ENCODE results near the gene TMPRSS2. TPM values are rescaled to one million over a fixed set of nuclear protein-coding genes. Genes with fewer than 3 reads are reported as not detected.

The TMPRSS2 gene
- total RNA-seq, 4 donors from 2014 or later: 12.2 to 50.5 (median 29.2) TPM

GRCh38 chr21:41520560-41521442 lies 12.8 kb upstream of the TMPRSS2 start:
- no peak for DNase-seq
- Histone ChIP-seq H3K9me3 (no peaks in the 10 kb centered on the region), H3K27me3 (peaks cover 0 to 12% (median 0%) of the 10 kb centered on the region in 4 donors), H3K36me3 (no peaks in the 10 kb centered on the region), H3K27ac (no peak overlapping the region), H3K4me3 (no peak overlapping the region), H3K4me1 (no peaks in the 10 kb centered on the region)
- no peak for TF ChIP-seq POLR2A (IDR thresholded peaks at IDR 0.05)
- no peak for TF ChIP-seq CTCF (IDR thresholded peaks at IDR 0.05)
- WGBS, 2 donors: 20 to 49% methylated on average over 1 to 4 of the region's 5 CpGs
- intact Hi-C loops (cut with DNase I): no loop called here

- Histone ChIP-seq H3K4me1 (no peaks in the 10 kb centered on the region), H3K9me3 (no peaks in the 10 kb centered on the region), H3K36me3 (no peaks in the 10 kb centered on the region), H3K27ac (no peak overlapping the region), H3K4me3 (no peak overlapping the region), H3K27me3 (peaks cover 0 to 7% (median 0%) of the 10 kb centered on the region in 4 donors)
- 77 to 81% methylated on average over 9 of the region's 9 CpGs for WGBS, 2 donors
- intact Hi-C loops (cut with DNase I): no loop called here
- no peak for TF ChIP-seq CTCF (IDR thresholded peaks at IDR 0.05)
- TF ChIP-seq POLR2A (IDR thresholded peaks at IDR 0.05): no peak
- DNase-seq: no peak
Measured at GRCh38 chr21:41519806-41520559, 12.0 kb upstream of the TMPRSS2 start.

GRCh38 chr21:41518757-41519156 lies 10.8 kb upstream of the TMPRSS2 start:
- no peak for DNase-seq
- Histone ChIP-seq H3K4me3 (no peak overlapping the region), H3K4me1 (no peaks in the 10 kb centered on the region), H3K27me3 (no peaks in the 10 kb centered on the region), H3K9me3 (no peaks in the 10 kb centered on the region), H3K36me3 (no peaks in the 10 kb centered on the region), H3K27ac (no peak overlapping the region)
- WGBS, 2 donors: 86 to 90% methylated on average over 4 of the region's 4 CpGs
- no peak for TF ChIP-seq CTCF (IDR thresholded peaks at IDR 0.05)
- intact Hi-C loops (cut with DNase I): no loop called here

- Histone ChIP-seq H3K9me3 (no peaks in the 10 kb centered on the region), H3K27me3 (peaks cover 0 to 55% (median 3%) of the 10 kb centered on the region in 4 donors), H3K4me3 (no peak overlapping the region), H3K36me3 (no peaks in the 10 kb centered on the region), H3K4me1 (peaks cover 9 to 19% (median 11%) of the 10 kb centered on the region in 3 donors), H3K27ac (no peak overlapping the region)
- DNase-seq: no peak
- intact Hi-C loops (cut with DNase I): no loop called here
- TF ChIP-seq POLR2A (IDR thresholded peaks at IDR 0.05) (no peak), CTCF (IDR thresholded peaks at IDR 0.05) (no peak)
- WGBS, 2 donors: 78% methylated on average over 6 to 7 of the region's 7 CpGs
Measured at GRCh38 chr21:41511858-41512257, 3.9 kb upstream of the TMPRSS2 start.

- H3K4me3 ChIP-seq: no peak overlapping the region
- 0 to 54% methylated on average over 2 of the region's 2 CpGs for WGBS, 2 donors
- TF ChIP-seq POLR2A (IDR thresholded peaks at IDR 0.05) (no peak), CTCF (IDR thresholded peaks at IDR 0.05) (no peak)
- peaks cover 9 to 22% (median 11%) of the 10 kb centered on the region in 3 donors for H3K4me1 ChIP-seq
- intact Hi-C loops (cut with DNase I): no loop called here
- no peak overlapping the region for H3K27ac ChIP-seq
- peaks cover 0 to 68% (median 3%) of the 10 kb centered on the region in 4 donors for H3K27me3 ChIP-seq
- DNase-seq: no peak
- no peaks in the 10 kb centered on the region for H3K36me3 ChIP-seq
- no peaks in the 10 kb centered on the region for H3K9me3 ChIP-seq
Measured at GRCh38 chr21:41510500-41510899, 2.5 kb upstream of the TMPRSS2 start.
